PC-9 (cell line): Measurements from ENCODE around the gene RFFL. TPM values are rescaled to one million over a fixed set of nuclear protein-coding genes. Genes with fewer than 3 reads are reported as not detected.
A peak's percentile ranks its signal among the peaks of the same experiment; 100 is the strongest.

Source experiments
- BruUV-seq: library from RNA; stranded (reverse); fragments of 400-500 nt; replicated peaks from 2 replicates; lab custom pipeline; 2021; lab: Mats Ljungman, UMichigan
- CTCF ChIA-PET: fragments of 300-600 bp; sonication (Branson Sonifier 250); formaldehyde crosslinking; loops from one replicate; lab custom pipeline; 2022; ENCODE audit warnings: antibody characterized with exemption; lab: Charles Lee
- POLR2A ChIA-PET: fragments of 300-600 bp; sonication (Branson Sonifier 250); formaldehyde crosslinking; loops from one replicate; lab custom pipeline; 2022; ENCODE audit warnings: antibody characterized with exemption; ENCODE audit not compliant: unreplicated experiment; lab: Charles Lee
- DNase-seq, 2 experiments: peaks; one replicate each; pipeline versions ENCODE4 v3.0.0 to v3.0.0-alpha.2; 2015 to 2022; ENCODE audit warnings: mixed read lengths in 1 of 2
- H2AFZ ChIP-seq: fragments of 200-600 bp; sonication (generic); 2 replicates; pipeline ENCODE4 v1.8.1; 2017; ENCODE audit warnings: antibody characterized with exemption
- H3F3A ChIP-seq: fragments of 200-600 bp; sonication (generic); 2 replicates; pipeline ENCODE4 v1.8.1; 2017; ENCODE audit warnings: antibody characterized with exemption, mild to moderate bottlenecking, low read depth; ENCODE audit not compliant: insufficient read depth
- H3K27ac ChIP-seq: fragments of 200-600 bp; sonication (generic); 2 replicates; pipeline ENCODE4 v1.6.1; 2016; ENCODE audit warnings: mixed run types
- H3K27me3 ChIP-seq: fragments of 200-600 bp; sonication (generic); 2 replicates; pipeline ENCODE4 v1.6.1; 2016; ENCODE audit warnings: low read depth, mixed run types; ENCODE audit not compliant: insufficient read depth
- H3K36me3 ChIP-seq: fragments of 200-600 bp; sonication (generic); 2 replicates; pipeline ENCODE4 v1.6.1; 2016; ENCODE audit warnings: low read depth, mixed run types
- H3K4me1 ChIP-seq: fragments of 200-600 bp; sonication (generic); replicated peaks from 2 replicates; pipeline ENCODE4 v1.6.1; 2016; ENCODE audit warnings: mixed run types; ENCODE audit not compliant: insufficient read depth
- H3K4me2 ChIP-seq: fragments of 200-600 bp; sonication (generic); 2 replicates; pipeline ENCODE4 v1.6.1; 2017; ENCODE audit warnings: mixed run types
- H3K4me3 ChIP-seq: fragments of 200-600 bp; sonication (generic); 2 replicates; pipeline ENCODE4 v1.6.1; 2016; ENCODE audit warnings: mixed run types
- H3K79me2 ChIP-seq: fragments of 200-600 bp; sonication (generic); 2 replicates; pipeline ENCODE4 v1.6.1; 2017; ENCODE audit warnings: low read depth, mixed run types
- H3K9me2 ChIP-seq: fragments of 200-600 bp; sonication (generic); 2 replicates; pipeline ENCODE4 v1.8.1; 2017; ENCODE audit warnings: mild to moderate bottlenecking; ENCODE audit not compliant: insufficient read depth
- H3K9me3 ChIP-seq: fragments of 200-600 bp; sonication (generic); 2 replicates; pipeline ENCODE4 v1.8.1; 2016; ENCODE audit warnings: low read depth; ENCODE audit not compliant: insufficient read depth
- H4K20me1 ChIP-seq: fragments of 200-600 bp; sonication (generic); 2 replicates; pipeline ENCODE4 v1.8.1; 2017; ENCODE audit not compliant: insufficient read depth
- CTCF ChIP-seq: fragments of 200-600 bp; sonication (generic); conservative IDR thresholded peaks from 2 replicates; pipeline ENCODE4 v1.6.1; 2017; ENCODE audit warnings: mixed run types, antibody characterized with exemption, mild to moderate bottlenecking, moderate library complexity
- EZH2 ChIP-seq: fragments of 200-600 bp; sonication (generic); IDR thresholded peaks from 2 replicates; pipeline ENCODE4 v1.8.0; 2017; ENCODE audit warnings: antibody characterized with exemption, low read depth
- intact Hi-C: fragments of 100-400 bp; cut with micrococcal nuclease; formaldehyde crosslinking; loops from one replicate; pipeline ENCODE4 v1.10.0; 2022; ENCODE audit not compliant: unreplicated experiment
- total RNA-seq: library from RNA; stranded (reverse); gene quantifications from 2 replicates; pipeline ENCODE4 v1.2.3, GENCODE V29; 2021

RFFL gene
- total RNA-seq, 1 experiment from 2014 or later, result 38.1 TPM

GRCh38 chr17:35023538-35023937, 40.0 kb downstream of the RFFL start:
- peaks cover 34% of the 10 kb centered on the region; the same call in 1 of the 2 replicates for H3F3A ChIP-seq
- DNase-seq, result no peak
- H3K4me2 ChIP-seq, result no peak overlapping the region
- no peaks in the 10 kb centered on the region for H3K36me3 ChIP-seq
- intact Hi-C loops, result loop anchor here (5.0 kb wide), 1 partner anchor 64 kb away; no protein-coding TSS in a partner anchor
- peaks cover 52% of the 10 kb centered on the region for H3K4me1 ChIP-seq
- no peaks in the 10 kb centered on the region for H3K27me3 ChIP-seq
- ChIA-PET CTCF (no interaction called here), POLR2A (no interaction called here)
- no peak overlapping the region for H2AFZ ChIP-seq
- H3K27ac ChIP-seq, result peak overlapping the region; percentile 40
- H4K20me1 ChIP-seq, result no peaks in the 10 kb centered on the region; the same call in 1 of the 2 replicates
- no TSS peak for BruUV-seq
- no peak overlapping the region for H3K4me3 ChIP-seq
- H3K9me3 ChIP-seq, result no peaks in the 10 kb centered on the region
- H3K79me2 ChIP-seq, result no peaks in the 10 kb centered on the region
- TF ChIP-seq CTCF (no peak), EZH2 (no peak)
- H3K9me2 ChIP-seq, result no peaks in the 10 kb centered on the region

- Histone ChIP-seq H4K20me1 (peaks cover 7% of the 10 kb centered on the region; the same call in 1 of the 2 replicates), H3K36me3 (no peaks in the 10 kb centered on the region), H3K79me2 (no peaks in the 10 kb centered on the region), H3K4me2 (peak overlapping the region; percentile 2; the same call in 1 of the 2 replicates), H3K9me2 (no peaks in the 10 kb centered on the region), H2AFZ (no peak overlapping the region), H3K4me1 (peaks cover 51% of the 10 kb centered on the region), H3F3A (peaks cover 32% of the 10 kb centered on the region; the same call in 1 of the 2 replicates), H3K9me3 (no peaks in the 10 kb centered on the region), H3K27me3 (no peaks in the 10 kb centered on the region), H3K4me3 (no peak overlapping the region), H3K27ac (peak overlapping the region; percentile 40)
- POLR2A ChIA-PET, result no interaction called here
- peak in 1 of 2 experiments; percentile 61 for DNase-seq
- CTCF ChIA-PET, result no interaction called here
- BruUV-seq, result no TSS peak
- intact Hi-C loops, result loop anchor here (5.0 kb wide), 1 partner anchor 65 kb away; no protein-coding TSS in a partner anchor
- TF ChIP-seq EZH2, result no peak
- TF ChIP-seq CTCF, result no peak
These were observed 40.9 kb downstream of the RFFL start for GRCh38 chr17:35022536-35023063.

- DNase-seq, result no peak
- TF ChIP-seq CTCF (no peak), EZH2 (no peak)
- Histone ChIP-seq H3K9me2 (no peaks in the 10 kb centered on the region), H3K27ac (peak overlapping the region; percentile 40; the same call in 1 of the 2 replicates), H3K4me3 (no peak overlapping the region), H3F3A (peaks cover 32% of the 10 kb centered on the region; the same call in 1 of the 2 replicates), H3K4me1 (peaks cover 51% of the 10 kb centered on the region), H3K9me3 (no peaks in the 10 kb centered on the region), H3K79me2 (no peaks in the 10 kb centered on the region), H2AFZ (no peak overlapping the region), H3K27me3 (no peaks in the 10 kb centered on the region), H3K4me2 (no peak overlapping the region), H4K20me1 (peaks cover 7% of the 10 kb centered on the region; the same call in 1 of the 2 replicates), H3K36me3 (no peaks in the 10 kb centered on the region)
- ChIA-PET POLR2A (no interaction called here), CTCF (no interaction called here)
- intact Hi-C loops, result loop anchor here (5.0 kb wide), 1 partner anchor 66 kb away; no protein-coding TSS in a partner anchor
- BruUV-seq, result no TSS peak
These were observed 41.8 kb downstream of the RFFL start for GRCh38 chr17:35021520-35022380.
